ENCODE results near the gene C16orf96.

C16orf96 gene

DNA sequence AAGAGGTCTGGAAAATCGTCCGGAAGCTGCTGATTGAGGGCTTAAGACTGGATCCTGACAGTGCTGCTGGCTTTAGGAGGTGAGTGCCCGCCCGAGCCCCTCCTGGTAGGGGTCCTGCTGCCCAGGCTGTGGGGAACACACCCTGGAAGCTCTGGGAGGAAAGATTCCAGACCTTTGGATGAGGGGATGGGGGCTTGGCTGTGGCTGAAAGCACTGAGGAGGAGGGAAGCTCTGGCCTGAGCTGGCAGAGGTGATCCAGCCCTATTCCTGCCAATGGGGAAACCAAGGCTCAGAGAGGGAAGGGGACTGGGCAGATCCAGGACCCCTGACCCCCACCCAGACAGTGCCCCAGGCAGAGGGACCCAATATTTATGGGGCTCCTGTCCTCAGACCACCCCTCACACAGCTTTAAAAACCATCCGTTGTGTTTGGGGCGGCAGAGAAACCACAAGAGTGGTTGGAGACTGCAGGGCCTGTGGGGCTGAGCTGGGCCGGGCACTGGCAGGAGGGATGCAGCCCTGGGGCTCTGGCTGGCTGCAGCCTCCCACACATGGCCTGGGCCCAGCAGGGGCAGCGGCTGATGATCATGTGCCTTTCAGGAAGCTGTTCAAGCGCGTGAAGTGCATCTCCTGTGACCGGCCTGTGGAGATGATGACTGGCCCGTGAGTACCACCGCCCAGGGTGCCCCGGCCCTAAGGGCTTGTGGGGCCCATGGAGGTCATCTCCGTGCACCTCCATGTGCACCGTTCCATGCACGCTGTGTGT is 35.7 kb downstream of the C16orf96 start:
- Histone ChIP-seq H3K9ac (ENCODE audit: low read length) (no peak overlapping the region), H3K27me3 (ENCODE audit: control insufficient read depth, insufficient read depth, low read length) (no peaks in the 10 kb centered on the region), H3K9me3 (ENCODE audit: control insufficient read depth, low read depth, low read length) (no peaks in the 10 kb centered on the region), H3K4me3 (ENCODE audit: low read length) (no peak overlapping the region), H3K4me1 (ENCODE audit: control insufficient read depth, low read depth, low read length) (peaks cover 9% of the 10 kb centered on the region), H3K36me3 (ENCODE audit: control insufficient read depth, low read depth, low read length) (no peaks in the 10 kb centered on the region), H3K27ac (ENCODE audit: low read length) (no peak overlapping the region)

DNA sequence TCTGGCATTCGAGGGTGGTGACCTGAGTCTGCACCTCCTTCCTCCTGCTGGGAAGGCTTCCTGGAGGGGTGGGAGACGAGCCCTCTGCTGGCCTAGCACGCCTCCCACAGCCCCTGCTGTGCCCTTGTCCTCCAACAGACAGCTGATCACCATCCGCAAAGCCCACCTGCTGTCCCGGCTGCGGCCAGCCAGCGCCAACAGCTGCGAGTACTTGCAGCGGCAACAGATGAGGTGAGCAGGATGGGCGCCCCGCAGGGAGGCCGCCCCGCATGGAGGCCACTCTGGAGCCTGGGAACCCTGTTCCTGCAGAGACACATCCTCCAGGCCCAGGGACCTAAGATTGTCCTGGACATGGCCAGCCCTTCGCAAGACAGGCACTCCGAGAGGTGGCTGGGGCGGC is 36.9 kb downstream of the C16orf96 start:
- Histone ChIP-seq H3K9me3 (ENCODE audit: control insufficient read depth, low read depth, low read length) (no peaks in the 10 kb centered on the region), H3K4me3 (ENCODE audit: low read length) (no peak overlapping the region), H3K27ac (ENCODE audit: low read length) (no peak overlapping the region), H3K9ac (ENCODE audit: low read length) (no peak overlapping the region), H3K27me3 (ENCODE audit: control insufficient read depth, insufficient read depth, low read length) (no peaks in the 10 kb centered on the region), H3K36me3 (ENCODE audit: control insufficient read depth, low read depth, low read length) (no peaks in the 10 kb centered on the region), H3K4me1 (ENCODE audit: control insufficient read depth, low read depth, low read length) (peaks cover 9% of the 10 kb centered on the region)

DNA sequence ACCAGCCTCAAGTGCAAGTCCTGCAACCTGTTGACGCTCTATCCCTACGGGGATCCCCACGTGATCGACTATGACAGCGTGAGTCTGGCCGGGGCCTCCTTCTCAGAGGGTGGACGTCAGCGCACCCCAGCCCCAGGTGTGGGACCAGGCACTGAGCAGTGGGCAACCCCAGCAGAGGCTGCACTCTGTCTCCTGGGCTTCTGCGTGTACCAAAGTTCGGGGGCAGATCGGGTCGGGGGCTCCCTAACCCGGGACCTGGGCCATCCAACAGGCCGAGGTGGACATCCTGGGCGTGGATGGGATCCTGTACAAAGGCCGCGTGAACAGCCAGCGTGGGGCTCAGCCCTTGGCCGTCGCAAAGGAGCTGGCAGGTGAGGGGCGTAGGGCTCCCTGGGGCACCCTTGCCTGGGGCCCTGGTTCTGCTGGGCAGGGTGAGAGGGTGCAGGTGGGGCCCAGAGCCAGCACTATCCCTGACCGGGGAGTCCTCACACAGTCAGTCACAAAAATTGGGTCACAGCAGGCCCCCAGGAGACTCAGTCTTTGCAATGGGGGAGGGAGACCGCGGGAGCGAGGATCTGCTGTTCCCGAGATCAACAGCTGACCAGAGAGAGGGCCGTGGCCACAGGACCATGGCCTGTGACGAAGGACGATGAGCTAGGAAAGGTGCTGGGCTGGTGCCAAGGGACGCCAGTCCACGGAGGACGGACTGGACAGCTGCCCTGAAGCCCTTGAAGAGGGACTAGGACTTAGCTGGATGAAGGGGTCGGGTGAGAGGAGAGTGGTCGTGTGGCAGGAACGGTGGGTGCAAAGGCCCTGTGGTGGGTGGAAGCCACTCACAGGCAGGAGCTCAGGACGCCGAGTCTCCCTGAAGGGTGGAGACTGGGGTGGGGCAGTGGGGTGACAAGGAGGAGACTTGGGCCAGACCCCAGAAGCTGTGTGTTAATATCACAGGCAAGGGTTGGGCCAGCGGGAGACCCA is 38.6 kb downstream of the C16orf96 start:
- H3K36me3 ChIP-seq (ENCODE audit: control insufficient read depth, low read depth, low read length): no peaks in the 10 kb centered on the region
- peaks cover 9% of the 10 kb centered on the region for H3K4me1 ChIP-seq (ENCODE audit: control insufficient read depth, low read depth, low read length)
- H3K27ac ChIP-seq (ENCODE audit: low read length): no peak overlapping the region
- no peaks in the 10 kb centered on the region for H3K9me3 ChIP-seq (ENCODE audit: control insufficient read depth, low read depth, low read length)
- H3K4me3 ChIP-seq (ENCODE audit: low read length): no peak overlapping the region
- no peak overlapping the region for H3K9ac ChIP-seq (ENCODE audit: low read length)
- no peaks in the 10 kb centered on the region for H3K27me3 ChIP-seq (ENCODE audit: control insufficient read depth, insufficient read depth, low read length)

DNA sequence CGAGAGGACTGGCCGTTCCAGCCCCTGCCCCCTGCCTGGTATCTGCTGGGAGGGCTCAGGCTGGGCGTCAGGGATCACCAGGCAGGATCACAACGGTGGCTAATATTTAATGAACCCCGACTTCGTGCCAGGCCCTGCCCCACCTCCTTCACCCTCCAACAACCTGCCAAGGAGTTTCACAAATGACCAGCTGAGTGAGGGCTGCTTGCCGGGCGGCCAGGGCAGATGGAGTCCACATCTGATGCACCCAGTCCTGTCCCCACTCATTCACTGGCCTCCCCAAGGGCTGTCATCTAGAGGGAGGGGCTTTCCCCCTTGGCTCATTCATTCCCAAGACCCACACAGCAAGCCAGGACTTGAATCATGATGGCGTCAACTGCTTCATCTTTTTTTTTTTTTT is 41.0 kb downstream of the C16orf96 start:
- no peak overlapping the region for H3K9ac ChIP-seq (ENCODE audit: low read length)

DNA sequence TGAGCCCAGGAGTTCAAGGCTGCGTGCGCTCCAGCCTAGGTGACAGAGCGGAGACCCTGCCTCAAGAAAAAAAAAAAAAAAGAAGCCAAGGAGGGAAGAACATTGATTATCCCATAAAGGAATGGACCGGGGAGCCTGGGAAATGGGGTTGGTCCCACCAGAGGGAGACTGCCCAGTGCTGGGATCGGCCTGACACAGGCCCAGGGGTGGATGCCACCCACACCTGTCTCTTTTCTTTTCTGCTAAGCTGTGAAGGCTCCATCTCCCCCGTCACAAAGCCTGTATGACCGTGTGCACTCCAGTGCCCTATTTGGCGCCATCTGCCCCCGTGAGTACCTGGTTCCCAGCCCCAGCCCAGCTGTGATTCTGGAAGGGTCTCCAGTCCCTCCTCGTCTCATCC is 42.9 kb downstream of the C16orf96 start:
- Histone ChIP-seq H3K27me3 (ENCODE audit: control insufficient read depth, insufficient read depth, low read length) (no peaks in the 10 kb centered on the region), H3K9me3 (ENCODE audit: control insufficient read depth, low read depth, low read length) (no peaks in the 10 kb centered on the region), H3K27ac (ENCODE audit: low read length) (no peak overlapping the region), H3K9ac (ENCODE audit: low read length) (no peak overlapping the region), H3K36me3 (ENCODE audit: control insufficient read depth, low read depth, low read length) (no peaks in the 10 kb centered on the region), H3K4me3 (ENCODE audit: low read length) (no peak overlapping the region), H3K4me1 (ENCODE audit: control insufficient read depth, low read depth, low read length) (no peaks in the 10 kb centered on the region)

More for the DNA sequence above, 41.0 kb downstream of the C16orf96 start:
- Histone ChIP-seq H3K27ac (ENCODE audit: low read length) (no peak overlapping the region), H3K36me3 (ENCODE audit: control insufficient read depth, low read depth, low read length) (no peaks in the 10 kb centered on the region), H3K4me3 (ENCODE audit: low read length) (no peak overlapping the region), H3K27me3 (ENCODE audit: control insufficient read depth, insufficient read depth, low read length) (no peaks in the 10 kb centered on the region), H3K9me3 (ENCODE audit: control insufficient read depth, low read depth, low read length) (no peaks in the 10 kb centered on the region), H3K4me1 (ENCODE audit: control insufficient read depth, low read depth, low read length) (peaks cover 9% of the 10 kb centered on the region)

- Histone ChIP-seq H3K27me3 (ENCODE audit: control insufficient read depth, insufficient read depth, low read length) (no peaks in the 10 kb centered on the region), H3K36me3 (ENCODE audit: control insufficient read depth, low read depth, low read length) (no peaks in the 10 kb centered on the region), H3K9ac (ENCODE audit: low read length) (no peak overlapping the region), H3K4me3 (ENCODE audit: low read length) (no peak overlapping the region), H3K4me1 (ENCODE audit: control insufficient read depth, low read depth, low read length) (no peaks in the 10 kb centered on the region), H3K27ac (ENCODE audit: low read length) (no peak overlapping the region), H3K9me3 (ENCODE audit: control insufficient read depth, low read depth, low read length) (no peaks in the 10 kb centered on the region)
Observed at GRCh38 chr16:4599545-4599944, 43.4 kb downstream of the C16orf96 start.

- H3K27me3 ChIP-seq (ENCODE audit: control insufficient read depth, insufficient read depth, low read length): no peaks in the 10 kb centered on the region
- no peak overlapping the region for H3K4me3 ChIP-seq (ENCODE audit: low read length)
- no peaks in the 10 kb centered on the region for H3K4me1 ChIP-seq (ENCODE audit: control insufficient read depth, low read depth, low read length)
- H3K36me3 ChIP-seq (ENCODE audit: control insufficient read depth, low read depth, low read length): no peaks in the 10 kb centered on the region
- no peak overlapping the region for H3K27ac ChIP-seq (ENCODE audit: low read length)
- no peak overlapping the region for H3K9ac ChIP-seq (ENCODE audit: low read length)
- H3K9me3 ChIP-seq (ENCODE audit: control insufficient read depth, low read depth, low read length): no peaks in the 10 kb centered on the region
Observed at GRCh38 chr16:4601036-4601863, 45.1 kb downstream of the C16orf96 start.

DNA sequence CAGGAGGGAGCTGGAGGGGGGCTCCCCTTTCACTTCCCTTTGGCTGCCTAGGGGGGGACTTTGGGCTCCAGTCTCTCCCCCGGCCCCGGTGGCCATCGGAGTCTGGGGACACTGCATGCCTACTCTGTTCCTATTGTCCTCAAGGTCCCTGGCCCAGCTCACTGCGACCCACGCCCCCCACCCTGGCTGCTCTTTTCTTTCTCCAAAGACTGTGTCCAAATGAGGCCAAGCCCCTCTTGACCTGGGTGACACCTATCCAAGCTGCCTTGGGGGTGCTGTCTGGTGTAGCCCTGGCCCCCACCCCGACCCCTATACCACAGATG is 45.7 kb downstream of the C16orf96 start:
- H3K9ac ChIP-seq (ENCODE audit: low read length): no peak overlapping the region
- no peaks in the 10 kb centered on the region for H3K4me1 ChIP-seq (ENCODE audit: control insufficient read depth, low read depth, low read length)
- no peaks in the 10 kb centered on the region for H3K27me3 ChIP-seq (ENCODE audit: control insufficient read depth, insufficient read depth, low read length)
- no peaks in the 10 kb centered on the region for H3K9me3 ChIP-seq (ENCODE audit: control insufficient read depth, low read depth, low read length)
- H3K36me3 ChIP-seq (ENCODE audit: control insufficient read depth, low read depth, low read length): no peaks in the 10 kb centered on the region
- no peak overlapping the region for H3K27ac ChIP-seq (ENCODE audit: low read length)
- H3K4me3 ChIP-seq (ENCODE audit: low read length): no peak overlapping the region

DNA sequence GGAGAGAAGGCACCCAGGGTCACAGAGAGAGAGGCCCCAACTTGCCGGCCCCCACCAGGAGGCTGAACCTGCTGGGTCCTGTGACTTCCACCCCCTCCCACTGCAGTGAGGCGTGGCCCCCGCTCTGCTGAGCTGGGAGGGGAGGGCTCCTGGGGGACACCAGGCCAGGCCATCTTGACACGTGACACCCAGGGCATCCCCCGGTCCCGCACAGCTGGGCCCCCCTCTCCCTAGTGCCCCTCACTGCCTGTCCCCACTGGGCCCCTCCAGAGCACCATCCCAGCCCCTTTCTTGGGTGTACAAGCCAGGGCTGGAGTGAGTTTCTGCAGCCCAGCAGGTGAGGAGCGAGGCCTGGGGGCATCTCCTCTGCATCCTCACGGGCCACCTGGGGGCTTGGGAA is 46.2 kb downstream of the C16orf96 start:
- H3K27ac ChIP-seq (ENCODE audit: low read length): no peak overlapping the region
- peaks cover under 1% of the 10 kb centered on the region for H3K36me3 ChIP-seq (ENCODE audit: control insufficient read depth, low read depth, low read length)
- no peak overlapping the region for H3K4me3 ChIP-seq (ENCODE audit: low read length)

GRCh38 chr16:4603624-4604170 is 47.6 kb downstream of the C16orf96 start:
- H3K27ac ChIP-seq (ENCODE audit: low read length): no peak overlapping the region
- H3K9ac ChIP-seq (ENCODE audit: low read length): no peak overlapping the region
- H3K9me3 ChIP-seq (ENCODE audit: control insufficient read depth, low read depth, low read length): no peaks in the 10 kb centered on the region
- H3K36me3 ChIP-seq (ENCODE audit: control insufficient read depth, low read depth, low read length): peaks cover 14% of the 10 kb centered on the region
- H3K4me3 ChIP-seq (ENCODE audit: low read length): no peak overlapping the region
- no peaks in the 10 kb centered on the region for H3K27me3 ChIP-seq (ENCODE audit: control insufficient read depth, insufficient read depth, low read length)
- H3K4me1 ChIP-seq (ENCODE audit: control insufficient read depth, low read depth, low read length): no peaks in the 10 kb centered on the region

More for the DNA sequence above, 46.2 kb downstream of the C16orf96 start:
- H3K9ac ChIP-seq (ENCODE audit: low read length): no peak overlapping the region
- H3K4me1 ChIP-seq (ENCODE audit: control insufficient read depth, low read depth, low read length): no peaks in the 10 kb centered on the region
- H3K27me3 ChIP-seq (ENCODE audit: control insufficient read depth, insufficient read depth, low read length): no peaks in the 10 kb centered on the region
- H3K9me3 ChIP-seq (ENCODE audit: control insufficient read depth, low read depth, low read length): no peaks in the 10 kb centered on the region

DNA sequence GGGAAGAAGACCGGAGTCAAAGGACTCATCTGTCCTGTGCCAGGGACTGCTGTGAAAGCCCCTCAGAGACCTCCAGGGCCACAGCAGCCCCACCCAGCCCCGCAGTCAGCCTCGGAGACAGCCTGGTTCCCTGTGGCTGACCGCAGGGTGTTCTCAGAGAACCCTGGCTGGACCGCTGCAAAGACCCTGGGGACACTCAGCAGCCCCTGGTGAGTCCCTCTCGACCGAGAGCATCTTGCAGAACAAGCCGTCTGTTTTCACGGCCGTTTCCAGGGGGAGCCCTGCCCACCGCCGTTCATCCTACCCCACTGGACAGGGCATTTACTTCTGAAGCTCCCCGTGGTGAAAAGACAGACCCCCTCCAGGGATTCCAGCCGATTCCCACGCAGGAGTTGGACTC is 48.3 kb downstream of the C16orf96 start:
- H3K9me3 ChIP-seq (ENCODE audit: control insufficient read depth, low read depth, low read length): no peaks in the 10 kb centered on the region
- no peak overlapping the region for H3K4me3 ChIP-seq (ENCODE audit: low read length)
- no peak overlapping the region for H3K9ac ChIP-seq (ENCODE audit: low read length)
- H3K27ac ChIP-seq (ENCODE audit: low read length): no peak overlapping the region
- H3K4me1 ChIP-seq (ENCODE audit: control insufficient read depth, low read depth, low read length): no peaks in the 10 kb centered on the region
- H3K27me3 ChIP-seq (ENCODE audit: control insufficient read depth, insufficient read depth, low read length): no peaks in the 10 kb centered on the region
- H3K36me3 ChIP-seq (ENCODE audit: control insufficient read depth, low read depth, low read length): peaks cover 14% of the 10 kb centered on the region
